NOMO-1 (cell line): ENCODE data around the gene COQ10B.
A peak's percentile ranks its signal among the peaks of the same experiment; 100 is the strongest.
"Not testable (repeated sequence)": the region's sequence is repeated elsewhere in the genome, so short reads cannot be mapped to it uniquely, and the experiment has no call there.

Experiments
- DNase-seq, 2 experiments: peaks; one replicate each; lab custom pipeline; 2025; ENCODE audit not compliant: unreplicated experiment in 2 of 2; lab: John Stamatoyannopoulos, UW

COQ10B gene

GRCh38 chr2:197450465-197450864 is 2.9 kb upstream of the COQ10B start:
- no peak for DNase-seq

- not testable (repeated sequence) for DNase-seq
These were observed 2.4 kb upstream of the COQ10B start for GRCh38 chr2:197450935-197451358.

GRCh38 chr2:197452754-197453122 is 614 bp upstream of the COQ10B start:
- no peak for DNase-seq

DNA sequence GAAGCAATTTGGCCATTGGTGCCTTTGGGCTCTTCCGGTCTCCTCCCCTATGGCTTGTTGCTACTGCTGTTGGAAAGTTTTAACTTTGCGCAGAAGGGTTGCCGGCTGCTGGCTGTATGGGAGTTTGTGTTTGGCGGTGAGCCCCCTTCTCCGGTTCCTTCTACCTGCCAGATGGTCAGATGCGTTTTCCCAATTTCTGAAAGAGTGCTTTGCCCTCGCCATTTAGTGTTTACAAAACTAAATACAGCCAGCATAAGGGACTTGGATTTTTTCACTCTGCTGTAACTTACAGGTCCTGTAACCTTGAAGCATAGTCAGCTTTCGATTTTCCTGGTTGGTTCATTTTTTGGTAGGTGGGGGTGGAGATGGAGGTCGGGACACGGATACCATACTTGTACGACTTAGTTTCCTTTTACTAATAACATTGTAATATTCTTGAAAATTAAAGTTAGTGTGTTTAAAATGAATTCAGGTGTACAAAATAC is 604 bp downstream of the COQ10B start:
- peak; percentile 80 to 86 for DNase-seq

GRCh38 chr2:197454923-197455322 is 1.6 kb downstream of the COQ10B start:
- no peak for DNase-seq

DNA sequence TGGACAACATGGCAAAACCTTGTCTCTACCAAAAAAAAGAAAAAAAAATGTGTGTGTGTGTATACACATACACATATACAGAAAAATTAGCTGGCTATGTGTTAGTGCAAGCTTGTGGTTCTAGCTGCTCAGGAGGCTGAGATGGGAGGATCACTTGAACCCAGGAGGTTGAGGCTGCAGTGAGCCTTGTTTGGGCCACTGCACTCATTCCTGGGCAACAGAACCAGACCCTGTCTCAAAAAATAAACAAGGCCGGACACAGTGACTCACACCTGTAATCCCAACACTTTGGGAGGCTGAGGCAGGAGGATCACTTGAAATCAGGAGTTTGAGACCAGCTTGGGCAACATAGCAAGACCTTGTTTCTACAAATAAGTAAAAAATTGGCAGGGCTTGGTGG is 2.1 kb downstream of the COQ10B start:
- no peak for DNase-seq

GRCh38 chr2:197460649-197461048 is 7.3 kb downstream of the COQ10B start:
- DNase-seq, result no peak

GRCh38 chr2:197461057-197461456 is 7.7 kb downstream of the COQ10B start:
- no peak for DNase-seq

DNA sequence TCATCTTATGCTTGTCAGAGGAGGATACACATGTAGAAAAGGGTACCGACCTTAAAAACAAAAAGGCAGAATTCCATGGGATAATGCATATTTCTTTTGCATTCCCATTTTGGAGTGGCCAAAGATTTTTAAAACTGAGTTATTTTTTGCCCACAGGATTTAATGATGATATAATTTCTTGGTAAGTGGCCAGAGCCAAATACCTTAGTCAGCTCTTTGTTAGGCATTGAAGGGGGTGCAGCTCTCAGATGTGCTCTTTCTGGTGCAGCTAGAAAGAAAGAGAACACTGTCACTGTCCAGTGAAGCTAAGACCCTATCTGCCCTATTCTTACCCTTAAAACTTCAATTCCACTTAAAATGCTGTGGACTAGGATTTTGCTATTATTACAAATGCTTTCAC is 10.8 kb downstream of the COQ10B start:
- no peak for DNase-seq

DNA sequence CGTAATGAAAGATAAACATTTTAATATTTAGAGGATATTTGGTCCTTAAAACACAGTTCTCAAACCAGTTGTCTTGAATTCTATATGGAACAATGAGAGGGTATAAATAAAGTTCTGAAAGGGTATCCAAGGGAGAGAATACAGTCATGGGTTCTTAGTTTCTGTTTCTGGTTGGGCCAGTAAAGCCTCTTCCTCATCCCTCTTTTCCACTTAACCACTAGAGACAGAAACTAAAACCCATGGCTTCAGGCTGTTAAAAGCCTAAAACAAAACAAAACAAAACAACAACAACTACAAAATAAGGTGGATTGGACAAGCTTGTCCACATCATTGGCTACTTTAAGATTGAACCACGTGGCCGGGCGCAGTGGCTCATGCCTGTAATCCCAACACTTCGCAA is 18.8 kb downstream of the COQ10B start:
- no peak for DNase-seq

- DNase-seq, result no peak
These were observed 24.4 kb downstream of the COQ10B start for GRCh38 chr2:197477797-197478196.

DNA sequence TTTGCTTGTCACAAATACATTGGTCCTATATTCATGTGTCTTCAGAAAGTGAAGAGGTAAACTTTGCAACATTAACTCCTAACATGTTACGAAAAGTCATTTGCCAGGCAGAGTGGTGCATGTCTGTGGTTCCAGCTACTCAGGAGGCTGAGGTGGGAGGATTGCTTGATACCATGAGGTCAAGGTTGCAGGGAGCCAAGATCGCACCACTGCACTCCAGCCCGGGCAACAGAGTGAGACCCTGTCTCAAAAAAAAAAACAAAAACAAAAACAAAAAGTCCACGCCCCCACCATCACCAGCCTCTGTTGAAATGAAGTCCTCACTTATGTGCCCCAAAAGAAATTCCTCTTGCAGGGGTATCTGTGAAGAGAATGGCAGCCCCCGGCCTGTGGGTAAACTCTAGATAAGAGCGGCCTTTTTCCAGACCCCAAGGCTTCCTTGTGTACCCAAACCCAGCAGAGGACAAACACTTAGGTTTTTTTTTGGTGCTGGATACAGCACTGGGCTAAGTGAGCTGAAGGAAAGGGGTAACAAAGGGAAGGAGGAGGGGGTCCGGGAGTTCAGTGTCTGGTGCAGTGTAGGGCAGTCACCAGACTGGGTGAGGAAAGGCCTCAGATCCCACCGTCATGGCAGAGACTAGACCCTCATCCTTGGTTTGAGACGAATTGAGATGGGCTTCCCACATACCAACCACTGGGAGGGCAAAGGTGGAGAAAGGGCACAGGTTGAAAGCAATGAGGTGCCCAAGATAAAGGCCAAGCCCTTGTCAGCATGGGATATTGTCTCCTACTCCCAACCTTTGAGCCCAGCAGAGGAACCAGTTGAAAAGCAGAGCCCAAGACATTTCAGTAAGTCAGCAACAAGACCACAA is 27.0 kb downstream of the COQ10B start:
- DNase-seq, result no peak

- not testable (repeated sequence) for DNase-seq
These were observed 30.9 kb downstream of the COQ10B start for GRCh38 chr2:197484248-197484647.

- DNase-seq, result no peak
These were observed 32.8 kb downstream of the COQ10B start for GRCh38 chr2:197486175-197486574.

DNA sequence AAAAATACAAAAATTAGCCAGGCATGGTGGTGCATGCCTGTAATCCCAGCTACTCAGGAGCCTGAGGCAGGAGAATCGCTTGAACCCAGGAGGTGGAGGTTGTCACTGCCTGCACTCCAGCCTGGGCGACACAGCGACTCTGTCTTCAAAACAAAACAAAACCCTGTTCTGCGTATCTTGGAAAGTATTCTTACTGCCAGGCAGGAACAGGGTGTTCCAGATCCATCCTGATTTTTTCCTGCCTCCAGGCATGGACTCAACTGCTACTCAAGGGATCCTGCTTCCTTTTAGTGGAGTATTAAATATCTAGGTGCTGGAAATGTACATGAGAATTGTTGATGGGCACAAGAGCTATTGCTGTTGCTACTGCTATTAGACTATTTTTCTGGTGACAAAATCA is 34.0 kb downstream of the COQ10B start:
- no peak for DNase-seq

DNA sequence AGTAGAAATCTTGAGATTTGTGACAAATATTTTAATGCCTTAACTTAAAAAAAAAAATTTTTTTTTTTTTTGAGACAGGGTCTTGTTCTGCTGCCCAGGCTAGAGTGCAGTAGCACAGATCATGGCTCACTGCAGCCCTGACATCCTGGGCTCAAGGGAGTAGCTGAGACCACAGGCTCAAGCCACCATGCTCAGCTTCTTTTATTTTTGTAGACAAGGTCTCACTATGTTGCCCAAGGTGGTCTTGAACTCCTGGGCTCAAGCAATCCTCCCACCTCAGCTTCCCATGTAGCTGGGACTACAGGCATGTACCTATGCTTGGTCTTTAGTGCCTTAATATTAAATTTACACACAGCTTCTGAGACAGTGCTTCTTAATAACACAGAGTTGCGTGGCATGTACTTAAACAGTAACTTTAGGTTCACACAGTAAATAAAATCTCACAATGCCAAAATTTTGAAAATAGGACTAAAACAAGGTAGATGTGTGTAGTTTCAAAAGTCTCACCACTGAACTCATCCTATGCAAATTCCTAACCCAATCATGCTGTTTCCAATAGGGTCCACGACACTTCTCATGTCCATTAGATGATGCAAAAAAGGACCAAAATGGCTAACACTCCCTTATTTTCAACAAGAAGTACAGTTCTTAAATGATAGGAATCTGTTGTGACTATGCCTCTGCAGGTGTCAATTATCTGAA is 42.2 kb downstream of the COQ10B start:
- no peak for DNase-seq

DNA sequence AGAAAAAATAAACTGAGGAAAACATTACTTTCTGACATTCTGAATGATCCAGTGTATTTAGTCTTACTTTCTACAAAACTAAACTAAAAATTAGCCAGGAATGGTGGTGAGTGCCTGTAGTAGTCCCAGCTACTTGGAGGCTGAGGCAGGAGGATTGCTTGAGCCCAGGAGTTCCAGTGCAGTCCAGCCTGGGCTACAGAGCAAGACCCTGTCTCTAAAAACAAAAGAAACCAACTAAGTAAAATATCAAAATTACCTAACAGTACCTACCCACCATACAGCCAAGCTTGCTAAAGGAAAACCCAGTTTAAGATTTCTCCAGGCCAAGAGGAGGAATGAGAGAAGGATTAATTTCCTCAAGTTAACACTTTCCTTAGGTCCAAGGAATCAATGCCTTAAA is 43.3 kb downstream of the COQ10B start:
- no peak for DNase-seq

GRCh38 chr2:197497326-197497725 is 44.0 kb downstream of the COQ10B start:
- DNase-seq, result no peak

DNA sequence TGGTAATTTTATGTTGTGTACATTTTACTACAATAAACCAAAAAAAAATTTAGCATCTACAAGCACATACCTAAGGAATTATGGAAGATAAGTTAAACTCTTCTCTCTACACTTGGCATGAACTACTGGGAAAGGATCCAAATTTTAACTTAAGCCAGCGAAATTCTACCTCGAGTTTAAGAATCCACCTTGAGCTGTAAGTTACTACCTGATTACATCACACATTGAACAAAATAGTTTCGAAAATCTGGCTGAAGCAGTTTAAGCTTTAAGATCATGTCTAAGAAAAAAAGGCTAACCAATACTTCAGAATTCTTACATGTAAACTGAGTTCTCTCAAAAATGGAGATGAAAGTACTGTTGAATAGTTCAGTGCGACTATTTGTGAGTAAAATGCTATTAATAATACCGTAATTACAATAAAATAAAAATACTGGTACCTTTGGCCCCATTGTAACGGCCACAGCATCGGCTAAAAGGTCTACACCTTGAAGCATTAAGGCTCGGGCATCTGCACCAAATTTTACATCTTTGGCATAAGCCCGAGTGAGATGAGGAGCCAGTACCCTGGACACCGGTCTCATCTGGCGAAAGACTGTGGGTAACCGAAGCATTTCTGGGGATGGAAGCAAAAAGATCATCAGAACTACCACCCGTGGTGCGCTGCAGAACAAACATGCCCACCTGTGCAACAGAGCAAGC is 45.0 kb downstream of the COQ10B start:
- DNase-seq, result no peak

DNA sequence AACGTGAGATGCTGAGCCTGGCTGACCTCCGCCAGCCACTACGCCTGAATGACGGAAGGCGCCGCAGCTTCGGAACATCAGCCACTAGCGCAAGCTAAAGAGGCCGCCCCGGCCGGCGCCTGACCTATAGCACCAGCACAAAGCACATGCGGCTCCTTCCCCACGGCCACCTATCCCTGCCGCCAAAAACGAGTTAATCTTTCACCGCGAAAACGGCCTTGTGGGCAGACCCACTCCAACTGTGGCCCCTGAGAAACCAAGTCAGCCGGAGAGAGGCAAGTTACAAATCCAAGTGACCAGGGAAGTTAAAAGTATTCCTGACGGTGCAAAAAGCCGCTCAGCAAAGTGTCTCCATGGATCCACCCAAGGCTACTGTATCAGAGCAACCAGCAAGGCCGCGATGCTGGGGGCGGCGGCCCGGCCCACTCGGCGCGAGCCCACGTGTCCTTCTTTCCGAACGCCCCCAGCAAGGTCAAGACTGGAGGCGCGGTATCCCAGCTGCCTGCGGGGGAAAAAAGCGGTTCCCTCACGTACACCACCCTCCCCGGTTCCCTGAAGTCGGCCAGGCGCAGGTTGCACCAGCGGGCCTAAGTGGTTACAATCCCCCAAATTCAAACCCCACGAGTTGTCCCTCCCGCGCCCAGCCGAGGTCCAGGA is 45.7 kb downstream of the COQ10B start:
- DNase-seq, result peak; percentile 50 to 56
